MCF 10A (cell line): ENCODE measurements around the gene LRRC8A. TPM values are rescaled to one million over a fixed set of nuclear protein-coding genes. Genes with fewer than 3 reads are reported as not detected.
"Not testable (repeated sequence)": the region's sequence is repeated elsewhere in the genome, so short reads cannot be mapped to it uniquely, and the experiment has no call there.

Source experiments
- BruUV-seq: library from RNA; stranded (reverse); fragments of 400-500 nt; replicated peaks from 2 replicates; lab custom pipeline; 2021; lab: Mats Ljungman, UMichigan
- CTCF ChIA-PET: fragments of 300-600 bp; sonication (Branson Sonifier 250); formaldehyde crosslinking; extraction: SDS; loops from one replicate; lab custom pipeline; 2021; ENCODE audit warnings: antibody characterized with exemption, inconsistent platforms; lab: Yijun Ruan, JAX
- POLR2A ChIA-PET: fragments of 300-600, 350-650 bp; sonication (Branson Sonifier 250); formaldehyde crosslinking; extraction: SDS; loops from one replicate; lab custom pipeline; 2020; ENCODE audit warnings: antibody characterized with exemption, inconsistent platforms; lab: Yijun Ruan, JAX
- DNase-seq: peaks from one replicate; pipeline ENCODE4 v3.0.0-alpha.2; 2018; ENCODE audit not compliant: unreplicated experiment
- H3K27ac Mint-ChIP-seq: one replicate; pipeline ENCODE4 v1.8.0; 2022; ENCODE audit warnings: mild to moderate bottlenecking, low read depth, mixed read lengths; ENCODE audit not compliant: unreplicated experiment
- H3K27me3 Mint-ChIP-seq: one replicate; pipeline ENCODE4 v1.8.0; 2022; ENCODE audit warnings: mixed read lengths; ENCODE audit not compliant: insufficient read depth, unreplicated experiment
- H3K36me3 Mint-ChIP-seq: one replicate; pipeline ENCODE4 v1.8.0; 2022; ENCODE audit warnings: mild to moderate bottlenecking, moderate library complexity, mixed read lengths; ENCODE audit not compliant: insufficient read depth, unreplicated experiment
- H3K4me1 Mint-ChIP-seq: one replicate; pipeline ENCODE4 v1.8.0; 2022; ENCODE audit warnings: mixed read lengths; ENCODE audit not compliant: insufficient read depth, unreplicated experiment
- H3K4me3 Mint-ChIP-seq: one replicate; pipeline ENCODE4 v1.8.0; 2022; ENCODE audit warnings: mild to moderate bottlenecking, moderate library complexity, mixed read lengths; ENCODE audit not compliant: unreplicated experiment
- H3K9me3 Mint-ChIP-seq: one replicate; pipeline ENCODE4 v1.8.0; 2022; ENCODE audit warnings: mixed read lengths; ENCODE audit not compliant: unreplicated experiment
- CTCF ChIP-seq: fragments of 200-600 bp; IDR thresholded peaks from one replicate; pipeline ENCODE4 v1.8.0; 2022; ENCODE audit warnings: antibody characterized with exemption, mild to moderate bottlenecking; ENCODE audit not compliant: unreplicated experiment
- intact Hi-C: fragments of 100-400 bp; cut with micrococcal nuclease; formaldehyde crosslinking; loops from 2 replicates; pipeline ENCODE4 v1.14.1; 2022
- total RNA-seq: library from RNA; stranded (reverse); gene quantifications from 2 replicates; pipeline ENCODE4 v1.2.3, GENCODE V29; 2022

Gene LRRC8A
- total RNA-seq, 1 experiment from 2014 or later: 30.9 TPM

- no peaks in the 10 kb centered on the region for H3K36me3 Mint-ChIP-seq
- H3K27ac Mint-ChIP-seq: no peak overlapping the region
- peaks cover 5% of the 10 kb centered on the region for H3K4me1 Mint-ChIP-seq
- no peaks in the 10 kb centered on the region for H3K27me3 Mint-ChIP-seq
- ChIA-PET POLR2A (no interaction called here), CTCF (interaction anchor here (5.5 kb wide), 1 partner anchor 13 kb away, joined by 32 read pairs; no protein-coding TSS in a partner anchor)
- BruUV-seq: no TSS peak
- H3K9me3 Mint-ChIP-seq: no peaks in the 10 kb centered on the region
- DNase-seq: no peak
- intact Hi-C loops: no loop called here
- TF ChIP-seq CTCF: no peak
- H3K4me3 Mint-ChIP-seq: no peak overlapping the region
Observed at GRCh38 chr9:128940946-128941755, 59.2 kb downstream of the LRRC8A start.

- DNase-seq: no peak
- Mint-ChIP-seq H3K27me3 (no peaks in the 10 kb centered on the region), H3K4me1 (peaks cover 17% of the 10 kb centered on the region), H3K27ac (no peak overlapping the region), H3K4me3 (no peak overlapping the region), H3K9me3 (no peaks in the 10 kb centered on the region), H3K36me3 (peaks cover 15% of the 10 kb centered on the region)
- no peak for TF ChIP-seq CTCF
- no TSS peak for BruUV-seq
- CTCF ChIA-PET: interaction anchor here (5.5 kb wide), 1 partner anchor 16 kb away, joined by 32 read pairs; no protein-coding TSS in a partner anchor
- intact Hi-C loops: no loop called here
- POLR2A ChIA-PET: no interaction called here
Observed at GRCh38 chr9:128943832-128944620, 62.1 kb downstream of the LRRC8A start.

- ChIA-PET CTCF (interaction anchor here (5.5 kb wide), 1 partner anchor 17 kb away, joined by 32 read pairs; no protein-coding TSS in a partner anchor), POLR2A (interaction anchor here (0.7 kb wide), 3 partner anchors 10 to 91 kb away, joined by 3 to 4 read pairs (median 3); partner anchors contain the start of gene MIGA2)
- H3K27ac Mint-ChIP-seq, H3K9me3 Mint-ChIP-seq, H3K27me3 Mint-ChIP-seq, H3K4me3 Mint-ChIP-seq, BruUV-seq, DNase-seq, intact Hi-C loops: not testable (repeated sequence)
- H3K36me3 Mint-ChIP-seq: peaks cover 21% of the 10 kb centered on the region
- peaks cover 17% of the 10 kb centered on the region for H3K4me1 Mint-ChIP-seq
Observed at GRCh38 chr9:128944966-128945365, 63.0 kb downstream of the LRRC8A start.

- H3K4me3 Mint-ChIP-seq: peak overlapping the region; percentile 83
- BruUV-seq: no TSS peak
- peaks cover 17% of the 10 kb centered on the region for H3K4me1 Mint-ChIP-seq
- peaks cover 30% of the 10 kb centered on the region for H3K36me3 Mint-ChIP-seq
- no peak for DNase-seq
- H3K9me3 Mint-ChIP-seq: no peaks in the 10 kb centered on the region
- no peak for TF ChIP-seq CTCF
- H3K27ac Mint-ChIP-seq: peak overlapping the region; percentile 31
- intact Hi-C loops: no loop called here
- ChIA-PET POLR2A (interaction anchor here (0.7 to 0.9 kb wide), 5 partner anchors 18 to 1891 kb away, joined by 3 to 4 read pairs (median 3); partner anchors contain the start of gene MIGA2), CTCF (interaction anchor here (0.7 to 5.5 kb wide), 2 partner anchors 18 to 82 kb away, joined by 3 to 32 read pairs; no protein-coding TSS in a partner anchor)
- H3K27me3 Mint-ChIP-seq: no peaks in the 10 kb centered on the region
Observed at GRCh38 chr9:128945798-128946501, 64.0 kb downstream of the LRRC8A start.
